AG08395 (cell line): ENCODE data around the gene CFAP54.

Experiments
- DNase-seq: peaks from one replicate; pipeline ENCODE4 v3.0.0; 2012; ENCODE audit warnings: mixed read lengths, low spot score

The CFAP54 gene

DNA sequence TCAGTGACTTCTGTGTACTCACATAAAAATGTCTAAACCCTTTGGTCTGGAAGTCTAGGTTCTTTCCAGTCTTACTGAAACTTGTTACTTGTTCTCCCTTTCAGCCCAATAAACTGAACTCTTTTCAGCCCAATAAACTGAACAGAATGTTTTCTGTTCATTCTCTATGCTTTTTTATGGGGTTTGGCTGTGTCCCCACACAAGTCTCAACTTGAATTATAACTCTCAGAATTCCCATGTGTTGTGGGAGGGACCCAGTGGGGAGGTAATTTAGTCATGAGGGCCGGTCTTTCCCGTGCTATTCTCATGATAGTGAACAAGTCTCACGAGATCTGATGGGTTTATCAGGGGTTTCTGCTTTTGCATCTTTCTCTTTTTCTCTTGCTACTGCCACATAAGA, 402.7 kb downstream of the CFAP54 start:
- DNase-seq: no peak

DNA sequence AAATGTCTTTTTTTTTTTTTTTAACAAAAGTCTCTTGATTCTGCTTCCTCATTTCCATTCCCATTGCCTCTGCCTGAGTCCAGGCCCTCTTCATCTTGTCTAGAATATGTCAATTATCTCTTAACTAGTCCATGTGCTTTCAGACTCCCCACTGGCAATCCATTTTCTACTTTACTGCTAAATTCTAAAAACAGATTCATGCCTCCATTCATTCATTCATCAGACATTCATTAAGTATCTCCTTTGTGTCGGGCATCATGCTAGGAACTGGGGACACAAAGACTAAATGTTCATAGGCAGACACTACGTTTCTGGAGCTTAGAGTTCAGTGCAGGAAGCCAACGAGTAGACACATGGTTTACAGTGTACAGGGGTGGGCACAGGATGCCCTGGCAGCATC, 408.0 kb downstream of the CFAP54 start:
- no peak for DNase-seq

DNA sequence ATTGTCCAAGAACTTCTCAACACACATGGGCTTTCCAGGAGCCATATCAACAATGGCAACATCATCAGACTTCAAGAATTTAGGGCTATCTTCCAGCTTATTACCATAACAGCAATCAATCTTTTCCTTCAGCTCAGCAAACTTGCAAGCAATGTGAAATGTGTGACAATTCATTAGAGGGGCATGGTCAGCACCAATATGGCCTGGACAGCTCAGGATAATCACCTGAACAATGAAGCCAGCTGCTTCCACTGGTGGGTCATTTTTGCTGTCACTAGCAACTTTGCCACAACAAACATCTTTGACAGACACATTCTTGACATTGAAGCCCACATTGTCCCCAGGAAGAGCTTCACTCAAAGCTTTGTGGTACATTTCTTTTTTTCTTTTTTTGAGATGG, 411.8 kb downstream of the CFAP54 start:
- DNase-seq: no peak

DNA sequence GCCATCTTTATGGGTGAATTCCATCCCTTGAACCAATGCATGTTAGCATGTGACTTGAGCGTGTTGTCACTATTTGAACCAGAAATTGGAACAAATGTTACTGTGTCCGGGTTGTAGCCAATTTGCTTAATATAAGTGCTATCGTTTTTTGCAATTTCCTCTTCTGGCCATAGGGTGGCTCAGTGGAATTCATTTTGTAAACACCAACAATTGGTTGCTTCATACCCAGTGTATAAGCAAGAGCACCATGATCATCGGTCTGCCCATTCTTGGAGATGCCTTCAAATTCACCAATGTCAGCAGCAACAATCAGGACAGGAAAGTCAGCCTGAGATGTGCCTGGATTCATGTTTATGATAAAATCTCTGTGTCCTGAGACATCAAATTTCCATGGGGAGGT, 412.7 kb downstream of the CFAP54 start:
- no peak for DNase-seq

DNA sequence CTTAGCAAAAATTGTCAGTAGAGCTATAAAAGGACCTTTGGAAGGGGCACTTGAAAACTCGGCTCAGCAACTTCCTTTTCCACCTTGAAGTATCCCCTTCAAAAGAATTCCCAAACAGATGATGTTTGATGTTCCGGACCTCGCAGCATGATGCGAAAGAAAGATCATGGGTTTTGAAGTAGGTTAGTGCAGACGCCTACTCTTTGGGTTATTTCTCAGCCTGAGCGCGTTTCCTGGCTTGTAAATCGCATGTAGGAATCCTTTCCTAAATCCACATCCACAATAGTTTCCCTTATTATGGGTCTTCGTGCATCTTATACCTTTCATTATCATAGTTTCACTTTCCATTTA, 417.1 kb downstream of the CFAP54 start:
- peak; percentile 11 for DNase-seq

DNA sequence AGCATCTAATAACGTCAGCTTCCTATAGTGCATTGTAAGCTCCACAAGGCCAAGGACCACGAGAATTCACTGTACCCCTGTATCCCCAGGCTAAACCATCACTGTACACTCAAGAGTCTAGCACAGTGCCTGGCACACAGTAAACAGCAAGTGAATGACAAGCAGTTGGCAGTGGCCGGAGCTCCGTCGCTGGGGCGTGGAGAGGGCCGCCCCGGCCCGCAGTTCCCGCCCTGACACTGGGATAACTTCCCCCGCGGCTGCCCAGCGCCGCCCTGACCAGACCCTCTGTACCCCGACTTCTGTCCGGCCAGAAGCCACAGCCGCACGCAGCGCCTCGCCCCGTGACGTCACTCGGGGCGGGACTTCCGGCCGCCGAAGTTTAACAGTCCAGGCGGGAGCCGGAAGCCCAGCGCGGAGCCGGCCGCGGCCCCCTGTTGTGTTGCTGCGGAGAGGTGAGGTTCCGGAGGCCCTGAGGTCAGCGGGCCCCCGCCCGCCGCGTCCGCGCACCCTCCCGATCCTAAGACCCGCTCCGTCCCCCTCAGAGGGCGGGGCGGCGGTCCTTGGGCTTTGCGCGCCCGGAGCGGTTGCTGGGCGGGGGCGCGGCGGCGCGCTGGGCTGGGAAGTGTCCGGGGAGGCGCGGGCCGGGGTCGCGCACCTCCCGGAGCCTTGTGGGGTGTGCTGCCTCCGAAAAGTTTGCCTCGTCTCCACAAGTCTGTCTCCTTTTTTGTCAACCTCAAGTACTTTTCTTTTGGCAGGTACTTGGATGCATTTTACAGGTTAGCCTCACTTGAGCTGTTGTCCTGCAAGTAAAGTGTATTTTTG, 417.7 kb downstream of the CFAP54 start, which contains the start of gene NEDD1:
NEDD1 (plus strand) TSS at position 409 of the 822 bp plus-strand sequence. CDS start 2,503 bp downstream, outside the sequence.
- peak; percentile 85 for DNase-seq

DNA sequence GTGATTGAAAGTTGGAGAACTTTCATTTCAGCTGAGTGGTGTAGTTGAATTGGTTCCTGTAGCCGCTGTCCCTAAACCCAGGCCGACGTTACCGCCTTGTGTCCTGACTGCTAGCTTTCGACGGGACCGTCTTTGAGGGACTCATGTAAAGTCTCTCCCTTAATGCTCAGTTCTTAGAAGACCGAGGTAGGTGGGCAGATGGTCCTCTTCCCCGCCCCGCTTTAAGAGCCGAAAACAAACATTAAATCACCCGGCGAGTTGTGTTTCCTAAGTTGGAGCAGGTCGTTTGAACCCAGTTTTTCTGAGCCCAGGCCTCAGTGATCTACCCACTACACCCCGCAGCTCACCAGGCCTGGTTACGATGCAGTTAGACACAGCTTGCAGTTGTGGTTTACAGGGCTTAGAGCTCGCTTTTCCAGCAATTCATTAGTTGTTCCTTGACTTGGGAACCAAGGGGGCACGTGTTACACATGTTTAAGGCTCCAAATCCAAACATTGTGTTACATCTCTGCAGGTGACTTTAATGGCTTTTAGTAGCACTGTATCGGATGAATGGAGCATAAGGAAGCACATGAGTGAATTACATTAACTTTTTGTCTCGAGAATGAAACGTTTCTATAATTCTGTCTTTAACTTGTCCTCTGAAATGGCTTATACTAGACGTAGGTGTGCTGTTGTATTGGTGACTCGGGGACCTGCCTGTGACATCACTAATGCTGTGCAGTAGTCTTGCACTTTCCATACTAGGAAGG, 418.5 kb downstream of the CFAP54 start:
- peak; percentile 28 for DNase-seq

DNA sequence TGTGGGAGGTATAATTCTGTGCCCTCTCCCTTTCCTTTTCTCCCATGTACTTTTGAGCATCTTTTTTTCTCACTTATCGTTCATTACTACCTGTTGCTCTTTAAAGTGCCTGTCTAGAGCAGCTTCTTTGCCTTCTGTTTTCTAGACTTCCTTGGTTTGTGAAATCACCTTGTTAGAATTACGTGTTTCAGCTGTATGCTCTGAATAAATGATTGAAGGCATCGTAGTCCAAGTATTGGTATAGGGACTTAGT, 419.0 kb downstream of the CFAP54 start:
- DNase-seq: no peak

DNA sequence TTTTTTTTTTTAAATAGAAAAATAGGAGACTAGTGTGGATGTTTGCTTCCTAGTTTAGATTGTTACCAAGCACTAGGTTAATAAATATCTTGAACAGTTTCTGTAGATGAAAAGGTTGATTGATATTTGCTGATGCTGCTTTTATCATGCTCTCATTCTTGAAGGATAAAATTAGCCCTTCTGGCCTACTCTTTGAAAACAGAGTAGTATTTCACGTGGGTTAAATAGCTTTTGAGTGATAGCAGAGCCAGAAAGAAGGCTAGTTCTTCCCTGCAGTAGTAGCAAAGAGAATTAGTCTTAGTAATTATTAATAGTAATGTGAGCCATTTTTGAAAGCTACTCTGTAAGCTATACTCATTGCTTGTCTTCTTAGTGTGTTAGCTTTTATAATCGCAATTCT, 422.9 kb downstream of the CFAP54 start:
- no peak for DNase-seq

DNA sequence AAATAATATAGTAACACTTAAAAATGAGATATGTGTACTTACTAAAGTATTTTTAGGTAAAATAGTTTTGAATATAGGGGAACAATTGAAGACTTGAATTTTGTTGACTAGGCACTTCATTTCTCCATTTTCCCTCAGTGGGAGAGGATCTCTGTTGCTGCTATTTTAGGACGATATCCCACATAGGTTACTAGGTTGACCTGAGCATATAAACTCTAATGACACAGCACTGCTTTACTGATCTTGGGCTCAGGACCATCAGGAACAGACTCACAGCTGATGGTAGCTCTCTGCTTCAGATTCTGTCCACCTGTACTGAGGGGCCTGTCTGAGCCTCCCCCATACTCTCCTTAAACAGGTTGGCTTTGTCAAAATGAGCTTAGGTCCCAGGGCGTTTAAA, 423.6 kb downstream of the CFAP54 start:
- no peak for DNase-seq

DNA sequence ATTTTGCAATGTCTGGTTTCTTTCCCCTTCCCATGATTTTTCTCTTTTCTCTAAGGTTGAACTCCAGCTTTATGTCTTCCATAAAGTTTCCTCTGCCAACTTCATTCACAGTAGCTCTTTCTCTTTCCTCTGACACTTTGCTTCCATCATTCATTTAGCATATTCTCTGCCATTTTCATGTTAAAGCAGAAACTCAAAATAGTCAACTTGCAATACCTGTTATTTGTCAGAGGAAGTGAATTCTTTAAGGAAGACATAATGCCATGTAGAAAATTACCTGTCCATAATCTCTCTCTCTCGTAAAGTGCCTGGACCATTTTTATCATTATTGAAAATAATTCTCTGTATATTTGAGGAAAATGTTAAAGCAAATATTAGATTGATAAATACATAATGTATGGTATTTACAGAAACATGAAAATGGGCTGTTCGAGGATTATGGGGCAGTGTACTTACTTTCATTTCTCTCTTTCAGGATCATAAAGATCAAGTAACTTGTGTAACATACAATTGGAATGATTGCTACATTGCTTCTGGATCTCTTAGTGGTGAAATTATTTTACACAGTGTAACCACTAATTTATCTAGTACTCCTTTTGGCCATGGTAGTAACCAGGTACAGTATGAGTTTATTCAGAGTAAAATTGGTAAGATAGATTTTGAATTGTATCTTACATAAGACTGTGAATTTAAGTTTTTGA, 430.3 kb downstream of the CFAP54 start:
- no peak for DNase-seq
